K562 (cell line): ENCODE results near the gene ZNF180. TPM values are rescaled to one million over a fixed set of nuclear protein-coding genes. Genes with fewer than 3 reads are reported as not detected.

Experiments used
- ATAC-seq: fragments of 200-7000 bp; cut with Tn5 transposase; 3 replicates; pipeline ENCODE4 v1.9.1; 2020; ENCODE audit warnings: moderate library complexity
- BruUV-seq: library from RNA; stranded (reverse); fragments of 400-500 nt; replicated peaks from 2 replicates; lab custom pipeline; 2021; lab: Mats Ljungman, UMichigan
- CTCF ChIA-PET: fragments of 300-600 bp; formaldehyde crosslinking; extraction: SDS; loops from one replicate; lab custom pipeline; 2021; ENCODE audit warnings: low intra/inter-chr PET ratio; lab: Yijun Ruan, JAX
- POLR2A ChIA-PET: fragments of 300-600, 350-650 bp; sonication (Branson Sonifier 250); formaldehyde crosslinking; extraction: SDS; loops from one replicate; lab custom pipeline; 2021; ENCODE audit warnings: antibody characterized with exemption, inconsistent platforms; lab: Yijun Ruan, JAX
- DNase-seq, 4 experiments: peaks; one replicate each; pipeline versions ENCODE4 v3.0.0 to v3.0.0-alpha.2; 2011 to 2018; ENCODE audit warnings: low spot score in 3 of 4, mixed read lengths in 3 of 4; ENCODE audit errors: extremely low read depth in 1 of 4
- FAIRE-seq: peaks from 2 replicates; lab custom pipeline; 2011; peaks lifted over from hg19 to GRCh38; lab: Jason Lieb, UNC
- H2AFZ ChIP-seq: 2 replicates; pipeline ENCODE4 v1.6.0; 2011; ENCODE audit warnings: low read depth, low read length, control low read depth, inconsistent platforms
- H3K27ac ChIP-seq: fragments of 200-600 bp; 3 replicates; pipeline ENCODE4 v1.8.0; 2011; ENCODE audit warnings: low read depth, mild to moderate bottlenecking, control low read depth, inconsistent platforms, low read length, moderate library complexity, mixed read lengths; ENCODE audit errors: extremely low read depth
- H3K27me3 ChIP-seq, 2 experiments: fragments of 300-600 bp in 1 of 2; 2 replicates in 1 of 2; 3 replicates in 1 of 2; pipeline versions ENCODE4 v1.6.0 to v1.8.0; 2011; ENCODE audit warnings: inconsistent platforms in 2 of 2, low read length in 2 of 2, mild to moderate bottlenecking in 1 of 2, mixed read lengths in 1 of 2, moderate library complexity in 1 of 2; ENCODE audit not compliant: control insufficient read depth in 2 of 2, insufficient read depth in 2 of 2
- H3K36me3 ChIP-seq: fragments of 300-600 bp; 3 replicates; pipeline ENCODE4 v1.8.0; 2011; ENCODE audit warnings: mild to moderate bottlenecking, low read length, inconsistent platforms; ENCODE audit not compliant: control insufficient read depth, insufficient read depth
- H3K4me1 ChIP-seq, 2 experiments: fragments of 200-600 bp in 1 of 2; replicated peaks in 1 of 2; 2 replicates in 1 of 2; 3 replicates in 1 of 2; pipeline versions ENCODE4 v1.5.1 to v1.8.0; 2011; ENCODE audit warnings: inconsistent platforms in 2 of 2, low read length in 2 of 2, mild to moderate bottlenecking in 1 of 2, mixed read lengths in 1 of 2, moderate library complexity in 1 of 2; ENCODE audit not compliant: control insufficient read depth in 2 of 2, insufficient read depth in 2 of 2
- H3K4me2 ChIP-seq: 2 replicates; pipeline ENCODE4 v1.6.1; 2011; ENCODE audit warnings: low read length, control low read depth, inconsistent platforms, mixed read lengths; ENCODE audit not compliant: insufficient read depth
- H3K4me3 ChIP-seq: fragments of 200-600 bp; sonication (generic), shearing (Covaris generic); 2 replicates; pipeline ENCODE4 v1.5.1; 2016; ENCODE audit warnings: control low read depth, inconsistent platforms
- H3K79me2 ChIP-seq: fragments of 200-600 bp; 3 replicates; pipeline ENCODE4 v1.8.0; 2011; ENCODE audit warnings: low read length, inconsistent platforms; ENCODE audit not compliant: control insufficient read depth, insufficient read depth
- H3K9ac ChIP-seq, 2 experiments: 2 replicates each; pipeline versions ENCODE4 v1.6.0 to v1.6.1; 2011; ENCODE audit warnings: low read depth in 2 of 2, low read length in 2 of 2, control low read depth in 1 of 2, inconsistent platforms in 1 of 2, mild to moderate bottlenecking in 1 of 2, mixed read lengths in 1 of 2; ENCODE audit not compliant: insufficient read depth in 1 of 2
- H3K9me1 ChIP-seq: one replicate; pipeline ENCODE4 v1.6.0; 2011; ENCODE audit warnings: inconsistent platforms, mild to moderate bottlenecking, low read length, moderate library complexity; ENCODE audit not compliant: control insufficient read depth, insufficient read depth
- H3K9me3 ChIP-seq: replicated peaks from 2 replicates; pipeline ENCODE4 v1.5.1; 2011; ENCODE audit warnings: low read depth, low read length, inconsistent platforms; ENCODE audit not compliant: control insufficient read depth, insufficient read depth
- H4K20me1 ChIP-seq: replicated peaks from 2 replicates; pipeline ENCODE4 v1.6.1; 2011; ENCODE audit warnings: low read length, inconsistent platforms, mixed read lengths; ENCODE audit not compliant: control insufficient read depth, insufficient read depth
- COPS2 ChIP-seq: fragments of 450-650 bp; conservative IDR thresholded peaks from 2 replicates; pipeline ENCODE4 v1.6.1; 2016; ENCODE audit warnings: mild to moderate bottlenecking, moderate library complexity
- NEUROD1 ChIP-seq: fragments of 150-350 bp; IDR thresholded peaks from 2 replicates; pipeline ENCODE4 v1.6.1; 2014; ENCODE audit warnings: borderline replicate concordance, low read length, low read depth; ENCODE audit not compliant: partially characterized antibody
- SFPQ ChIP-seq: fragments of 200-400 bp; formaldehyde crosslinking; IDR thresholded peaks from 2 replicates; pipeline ENCODE4 v1.6.1; 2017; ENCODE audit warnings: mild to moderate bottlenecking, low read depth, low read length, moderate library complexity
- TOE1 ChIP-seq, 2 experiments: fragments of 450-650 bp in 1 of 2; sonication (generic) in 1 of 2; formaldehyde crosslinking in 1 of 2; IDR thresholded peaks; 2 replicates each; pipeline versions ENCODE4 v1.7.1 to v1.8.0; 2016 to 2022; ENCODE audit warnings: borderline replicate concordance in 2 of 2, mild to moderate bottlenecking in 2 of 2, antibody characterized with exemption in 1 of 2, inconsistent platforms in 1 of 2, low read depth in 1 of 2, missing genetic modification reagents in 1 of 2, moderate library complexity in 1 of 2
- WGBS: fragments of 100-300 bp; shearing (Covaris generic); methylation state at CpG from one replicate; pipeline ENCODE4 v1.1.6; 2016; ENCODE audit warnings: low coverage, mixed read lengths; ENCODE audit not compliant: insufficient coverage; ENCODE audit errors: missing lambda C conversion rate; 5-methylcytosine and 5-hydroxymethylcytosine counted together
- in situ Hi-C: fragments of 300-500 bp; cut with MboI; formaldehyde crosslinking; loops from 4 replicates; pipeline ENCODE4 v1.15.0; 2018; ENCODE audit warnings: inconsistent platforms, mixed read lengths
- intact Hi-C: fragments of 100-400 bp; cut with micrococcal nuclease; formaldehyde crosslinking; loops from 2 replicates; pipeline ENCODE4 v1.14.2; 2022
- polyA plus RNA-seq, 8 experiments: library from polyadenylated mRNA; depleted of rRNA in 4 of 8; stranded (reverse) in 5 of 8; unstranded in 3 of 8; fragments of >200 nt; fragmentation: Nextera tagmentation in 2 of 8; fragmentation: Illumina TruSeq in 1 of 8; extraction: Ambion mirVana in 2 of 8; extraction: Trizol in 1 of 8; gene quantifications; 2 replicates each; pipeline versions ENCODE4 v1.2.1 to v1.2.3, GENCODE V29; 2011 to 2014; ENCODE audit warnings: inconsistent platforms in 1 of 8, missing spikeins in 1 of 8
- total RNA-seq, 7 experiments: library from RNA; depleted of rRNA in 6 of 7; stranded (reverse); fragments of >200 nt in 6 of 7; fragmentation: Illumina TruSeq in 2 of 7; extraction: Trizol in 2 of 7; gene quantifications; 2 replicates each; pipeline versions ENCODE4 v1.2.1 to v1.2.3, GENCODE V29; 2011 to 2021; ENCODE audit warnings: low replicate concordance in 1 of 7

ZNF180 gene
- total and polyA plus RNA-seq, 9 of the 15 experiments (the other 6 are each of a cell fraction or from before 2014, with no cell fraction given) = 1.8 to 8.7 (median 5.9) TPM

GRCh38 chr19:44451687-44452086 is 48.6 kb downstream of the ZNF180 start:
- no peaks in the 10 kb centered on the region for H3K36me3 ChIP-seq
- ChIA-PET CTCF (no interaction called here), POLR2A (no interaction called here)
- no peak overlapping the region for H3K4me3 ChIP-seq
- peaks cover 2% of the 10 kb centered on the region; the same call in 1 of the 2 replicates for H3K9me3 ChIP-seq
- no peaks in the 10 kb centered on the region for H4K20me1 ChIP-seq
- no TSS peak for BruUV-seq
- no peak overlapping the region for H3K4me2 ChIP-seq
- H3K27ac ChIP-seq = no peak overlapping the region
- intact Hi-C loops = no loop called here
- no peaks in the 10 kb centered on the region for H3K9me1 ChIP-seq
- H3K9ac ChIP-seq = no peak overlapping the region
- whole genome bisulfite sequencing = 0% methylated on average over 18 of the region's 18 CpGs
- no peak for ATAC-seq
- no peaks in the 10 kb centered on the region for H3K79me2 ChIP-seq
- no peak for TF ChIP-seq SFPQ
- no peak for TF ChIP-seq COPS2
- no peak for TF ChIP-seq NEUROD1
- TF ChIP-seq TOE1 (IDR thresholded peaks at IDR 0.05; ENCODE audit: borderline replicate concordance) = no peak
- no peak for TF ChIP-seq TOE1 (CRISPR knock-in tag; IDR thresholded peaks at IDR 0.05; ENCODE audit: borderline replicate concordance, low read depth)
- TF ChIP-seq, all 486 proteins: peak for 0
- no peak overlapping the region for H2AFZ ChIP-seq
- FAIRE-seq (no peak), DNase-seq (no peak)
- H3K27me3 ChIP-seq = no peaks in the 10 kb centered on the region
- in situ Hi-C loops = no loop called here
- H3K4me1 ChIP-seq = peaks cover 0 to 6% of the 10 kb centered on the region in 2 experiments; a peak in 2 of 5 replicates
